Endothelial cell of umbilical vein (primary cell): Measurements from ENCODE around the gene ATP2A2. TPM values are rescaled to one million over a fixed set of nuclear protein-coding genes. Genes with fewer than 3 reads are reported as not detected.

Experiments used
- BruUV-seq: library from RNA; stranded (reverse); fragments of 400-500 nt; replicated peaks from 2 replicates; lab custom pipeline; 2021; lab: Mats Ljungman, UMichigan
- CTCF ChIA-PET: fragments of 300-600, 350-600 bp; sonication (Branson Sonifier 250); formaldehyde crosslinking; loops from one replicate; lab custom pipeline; 2021; ENCODE audit warnings: antibody characterized with exemption, inconsistent platforms; lab: Charles Lee
- POLR2A ChIA-PET: fragments of 300-600, 350-600 bp; sonication (Branson Sonifier 250); formaldehyde crosslinking; loops from one replicate; lab custom pipeline; 2021; ENCODE audit warnings: antibody characterized with exemption, inconsistent platforms; lab: Charles Lee
- DNase-seq: peaks from one replicate; pipeline ENCODE4 v3.0.0-alpha.2; 2011; ENCODE audit warnings: low read depth, low spot score
- FAIRE-seq: peaks from 2 replicates; lab custom pipeline; 2011; peaks lifted over from hg19 to GRCh38; lab: Jason Lieb, UNC
- H2AFZ ChIP-seq: 2 replicates; pipeline ENCODE4 v1.6.0; 2012; ENCODE audit warnings: low read depth, low read length, control low read depth, inconsistent platforms
- H3K27ac ChIP-seq: 2 replicates; pipeline ENCODE4 v1.5.1; 2011; ENCODE audit warnings: low read depth, mild to moderate bottlenecking, control low read depth, low read length, moderate library complexity; ENCODE audit not compliant: insufficient read depth
- H3K27me3 ChIP-seq, 2 experiments: 2 replicates each; pipeline versions ENCODE4 v1.6.0 to v1.6.1; 2011; ENCODE audit warnings: low read length in 2 of 2, mixed read lengths in 1 of 2; ENCODE audit not compliant: control insufficient read depth in 2 of 2, insufficient read depth in 2 of 2
- H3K36me3 ChIP-seq, 2 experiments: 2 replicates in 1 of 2; 3 replicates in 1 of 2; pipeline ENCODE4 v1.5.1; 2011; ENCODE audit warnings: low read length in 2 of 2, mild to moderate bottlenecking in 1 of 2, moderate library complexity in 1 of 2; ENCODE audit not compliant: control insufficient read depth in 2 of 2, insufficient read depth in 2 of 2; ENCODE audit errors: extremely low read depth in 1 of 2
- H3K4me1 ChIP-seq: 3 replicates; pipeline ENCODE4 v1.5.1; 2011; ENCODE audit warnings: mild to moderate bottlenecking, low read length; ENCODE audit not compliant: control insufficient read depth, insufficient read depth; ENCODE audit errors: extremely low read depth
- H3K4me2 ChIP-seq: 2 replicates; pipeline ENCODE4 v1.6.1; 2011; ENCODE audit warnings: low read length, control low read depth, mixed read lengths; ENCODE audit not compliant: insufficient read depth
- H3K4me3 ChIP-seq, 3 experiments: fragments of 200-600 bp in 1 of 3; sonication (generic), shearing (Covaris generic) in 1 of 3; replicated peaks in 1 of 3; 2 replicates each; pipeline ENCODE4 v1.5.1; 2011 to 2016; ENCODE audit warnings: control low read depth in 3 of 3, low read length in 3 of 3, mild to moderate bottlenecking in 2 of 3, inconsistent platforms in 1 of 3, low read depth in 1 of 3, moderate library complexity in 1 of 3; ENCODE audit not compliant: insufficient read depth in 1 of 3
- H3K79me2 ChIP-seq: 2 replicates; pipeline ENCODE4 v1.6.0; 2012; ENCODE audit warnings: low read length, inconsistent platforms; ENCODE audit not compliant: control insufficient read depth, insufficient read depth
- H3K9ac ChIP-seq: replicated peaks from 2 replicates; pipeline ENCODE3; 2011; ENCODE audit warnings: low read length, control low read depth; ENCODE audit not compliant: insufficient read depth; ENCODE audit errors: extremely low read depth
- H3K9me1 ChIP-seq: replicated peaks from 3 replicates; pipeline ENCODE4 v1.6.0; 2011; ENCODE audit warnings: mild to moderate bottlenecking, low read length; ENCODE audit not compliant: control insufficient read depth, insufficient read depth; ENCODE audit errors: extremely low read depth
- H3K9me3 ChIP-seq: replicated peaks from 2 replicates; pipeline ENCODE4 v1.5.1; 2012; ENCODE audit warnings: low read length, inconsistent platforms; ENCODE audit not compliant: control insufficient read depth, insufficient read depth
- H4K20me1 ChIP-seq: replicated peaks from 2 replicates; pipeline ENCODE3; 2011; ENCODE audit warnings: mild to moderate bottlenecking, low read length; ENCODE audit not compliant: control insufficient read depth, insufficient read depth; ENCODE audit errors: extremely low read depth
- CTCF ChIP-seq, 2 donors: IDR thresholded peaks; 1 replicate in 1 of 2; 2 replicates in 1 of 2; pipeline ENCODE4 v1.5.1; 2011; ENCODE audit warnings: low read length in 2 of 2, mild to moderate bottlenecking in 2 of 2, moderate library complexity in 2 of 2, control low read depth in 1 of 2, inconsistent platforms in 1 of 2, low read depth in 1 of 2; ENCODE audit not compliant: insufficient read depth in 1 of 2; ENCODE audit errors: extremely low read depth in 1 of 2
- EZH2 ChIP-seq: IDR thresholded peaks from 2 replicates; pipeline ENCODE4 v1.6.1; 2012; ENCODE audit warnings: borderline replicate concordance, low read depth, mild to moderate bottlenecking, moderate library complexity, low read length, inconsistent platforms; ENCODE audit not compliant: severe bottlenecking
- FOS ChIP-seq: IDR thresholded peaks from 2 replicates; pipeline ENCODE4 v1.6.1; 2011; ENCODE audit warnings: mild to moderate bottlenecking, low read length, moderate library complexity, borderline replicate concordance; ENCODE audit not compliant: insufficient read depth
- GATA2 ChIP-seq: IDR thresholded peaks from 2 replicates; pipeline ENCODE4 v1.7.0; 2011; ENCODE audit warnings: low read depth, mild to moderate bottlenecking, moderate library complexity, mixed read lengths, low read length; ENCODE audit not compliant: insufficient read length, insufficient read depth
- JUN ChIP-seq: IDR thresholded peaks from 2 replicates; pipeline ENCODE4 v1.6.1; 2011; ENCODE audit warnings: borderline replicate concordance, low read depth; ENCODE audit not compliant: insufficient read length, insufficient read depth
- MAX ChIP-seq: IDR thresholded peaks from 2 replicates; pipeline ENCODE4 v1.6.1; 2011; ENCODE audit not compliant: insufficient read depth, insufficient read length
- MYC ChIP-seq: IDR thresholded peaks from one replicate; pipeline ENCODE4 v1.6.1; 2011; ENCODE audit warnings: mild to moderate bottlenecking, low read depth, low read length
- POLR2A ChIP-seq: IDR thresholded peaks from 2 replicates; pipeline ENCODE4 v1.6.1; 2012; ENCODE audit warnings: low read depth, mild to moderate bottlenecking, control low read depth, low read length
- POLR2AphosphoS5 ChIP-seq: IDR thresholded peaks from 2 replicates; pipeline ENCODE4 v1.6.1; 2012; ENCODE audit warnings: low read depth, mild to moderate bottlenecking, control low read depth, low read length, moderate library complexity; ENCODE audit not compliant: insufficient read depth
- dilution Hi-C: fragments of 300-500 bp; cut with MboI; formaldehyde crosslinking; loops from one replicate; pipeline ENCODE4 v1.15.0; 2019; ENCODE audit warnings: low sequenced_read_pairs; ENCODE audit not compliant: extremely low pct_ligation_motif_present
- intact Hi-C: fragments of 100-400 bp; cut with micrococcal nuclease; formaldehyde crosslinking; loops from one replicate; pipeline ENCODE4 v1.10.0; 2022
- polyA plus RNA-seq, 4 experiments: library from polyadenylated mRNA; depleted of rRNA in 3 of 4; stranded (reverse) in 3 of 4; unstranded in 1 of 4; fragments of >200 nt; gene quantifications; 2 replicates each; pipeline versions ENCODE4 v1.2.1 to v1.2.3, GENCODE V29; 2011 to 2012; ENCODE audit warnings: missing spikeins in 1 of 4
- total RNA-seq: library from RNA; stranded (reverse); gene quantifications from 2 replicates; pipeline ENCODE4 v1.2.3, GENCODE V29; 2021

The ATP2A2 gene
- total and polyA plus RNA-seq, 2 donors (not counting 3 experiments of a cell fraction or from before 2014, with no cell fraction given) = 102 to 239 TPM

GRCh38 chr12:110314308-110314707 is 33.3 kb downstream of the ATP2A2 start:
- intact Hi-C loops = no loop called here
- dilution Hi-C loops = no loop called here
- H3K27ac ChIP-seq = no peak overlapping the region
- H3K36me3 ChIP-seq = peaks cover 0 to 5% of the 10 kb centered on the region in 2 experiments
- H3K27me3 ChIP-seq = no peaks in the 10 kb centered on the region
- H3K9ac ChIP-seq = no peak overlapping the region
- H3K4me3 ChIP-seq = no peak overlapping the region
- CTCF ChIA-PET = no interaction called here
- H3K4me2 ChIP-seq = peak overlapping the region; percentile 20
- no peaks in the 10 kb centered on the region for H3K9me3 ChIP-seq
- peaks cover 86% of the 10 kb centered on the region for H3K79me2 ChIP-seq
- POLR2A ChIA-PET = no interaction called here
- H3K4me1 ChIP-seq = peaks cover 33% of the 10 kb centered on the region
- FAIRE-seq (no peak), DNase-seq (peak; percentile 30)
- TF ChIP-seq GATA2 (no peak), MYC (no peak), FOS (no peak), JUN (no peak), POLR2A (no peak), CTCF (IDR thresholded peaks at IDR 0.05; ENCODE audit: extremely low read depth in 1 of 2, insufficient read depth in 1 of 2, low read depth in 1 of 2, low read length in 2 of 2) (no peak), EZH2 (no peak), POLR2AphosphoS5 (no peak), MAX (no peak)
- no TSS peak for BruUV-seq
- no peaks in the 10 kb centered on the region for H3K9me1 ChIP-seq
- H4K20me1 ChIP-seq = no peaks in the 10 kb centered on the region
- H2AFZ ChIP-seq = no peak overlapping the region
